H1 (cell line): ENCODE data around the gene AP3B2. TPM values are rescaled to one million over a fixed set of nuclear protein-coding genes. Genes with fewer than 3 reads are reported as not detected.

Experiments used
- CTCF ChIA-PET: fragments of 300-600 bp; sonication (Branson Sonifier 250); formaldehyde crosslinking; loops from one replicate; lab custom pipeline; 2021; ENCODE audit not compliant: partially characterized antibody; lab: Charles Lee
- POLR2A ChIA-PET: fragments of 300-600 bp; sonication (Branson Sonifier 250); formaldehyde crosslinking; loops from one replicate; lab custom pipeline; 2021; ENCODE audit warnings: inconsistent platforms; ENCODE audit not compliant: partially characterized antibody; lab: Charles Lee
- DNase-seq, 2 experiments: peaks; one replicate each; pipeline versions ENCODE4 v3.0.0 to v3.0.0-alpha.2; 2010 to 2022; ENCODE audit warnings: low spot score in 2 of 2, low read depth in 1 of 2, mixed read lengths in 1 of 2
- FAIRE-seq: peaks from 2 replicates; lab custom pipeline; 2011; peaks lifted over from hg19 to GRCh38; lab: Jason Lieb, UNC
- H2AFZ ChIP-seq: 2 replicates; pipeline ENCODE4 v1.8.1; 2012; ENCODE audit warnings: low read length, inconsistent platforms
- H2AK5ac ChIP-seq: 2 replicates; pipeline ENCODE4 v1.6.1; 2013; ENCODE audit warnings: low read depth, low read length
- H2BK120ac ChIP-seq: replicated peaks from 2 replicates; pipeline ENCODE3; 2013; ENCODE audit warnings: low read depth, low read length, inconsistent platforms
- H2BK12ac ChIP-seq: 2 replicates; pipeline ENCODE4 v1.6.1; 2013; ENCODE audit warnings: low read depth, low read length
- H2BK15ac ChIP-seq: 2 replicates; pipeline ENCODE4 v1.6.1; 2013; ENCODE audit warnings: low read length
- H2BK20ac ChIP-seq: 2 replicates; pipeline ENCODE4 v1.6.1; 2013; ENCODE audit warnings: low read length
- H2BK5ac ChIP-seq: 2 replicates; pipeline ENCODE4 v1.6.1; 2013; ENCODE audit warnings: low read depth, low read length
- H3K14ac ChIP-seq: 2 replicates; pipeline ENCODE4 v1.6.1; 2013; ENCODE audit warnings: inconsistent platforms; ENCODE audit not compliant: insufficient read length
- H3K18ac ChIP-seq: 2 replicates; pipeline ENCODE4 v1.6.1; 2013; ENCODE audit warnings: low read length; ENCODE audit errors: extremely low read depth
- H3K23ac ChIP-seq: 2 replicates; pipeline ENCODE4 v1.6.1; 2013; ENCODE audit warnings: inconsistent platforms; ENCODE audit not compliant: insufficient read length
- H3K23me2 ChIP-seq: 2 replicates; pipeline ENCODE4 v1.6.1; 2013; ENCODE audit warnings: low read depth, low read length
- H3K27ac ChIP-seq: 2 replicates; pipeline ENCODE4 v1.6.1; 2011; ENCODE audit warnings: low read depth, low read length, inconsistent platforms
- H3K27me3 ChIP-seq, 4 experiments: replicated peaks in 1 of 4; 1 replicate in 1 of 4; 2 replicates in 3 of 4; pipeline versions ENCODE4 v1.6.1 to v1.8.1; 2011 to 2013; ENCODE audit warnings: low read length in 3 of 4, mild to moderate bottlenecking in 3 of 4, inconsistent platforms in 2 of 4, mixed read lengths in 2 of 4, moderate library complexity in 1 of 4; ENCODE audit not compliant: control insufficient read depth in 3 of 4, insufficient read depth in 3 of 4; ENCODE audit errors: extremely low read depth in 1 of 4
- H3K36me3 ChIP-seq, 4 experiments: 2 replicates each; pipeline versions ENCODE4 v1.6.1 to v1.8.1; 2011 to 2013; ENCODE audit warnings: mild to moderate bottlenecking in 4 of 4, low read length in 3 of 4, moderate library complexity in 2 of 4, control low read depth in 1 of 4, inconsistent platforms in 1 of 4; ENCODE audit not compliant: insufficient read depth in 4 of 4, control insufficient read depth in 2 of 4
- H3K4ac ChIP-seq: replicated peaks from 2 replicates; pipeline ENCODE3; 2013; ENCODE audit warnings: low read length, low read depth, mixed read lengths, inconsistent platforms; ENCODE audit not compliant: insufficient read length
- H3K4me1 ChIP-seq, 4 experiments: replicated peaks in 1 of 4; 1 replicate in 1 of 4; 2 replicates in 3 of 4; pipeline versions ENCODE4 v1.6.1 to v1.8.1; 2011 to 2013; ENCODE audit warnings: low read length in 3 of 4, inconsistent platforms in 2 of 4, mixed read lengths in 1 of 4; ENCODE audit not compliant: insufficient read depth in 4 of 4, control insufficient read depth in 3 of 4
- H3K4me2 ChIP-seq, 2 experiments: 2 replicates each; pipeline versions ENCODE4 v1.6.1 to v1.8.1; 2011 to 2013; ENCODE audit warnings: low read depth in 2 of 2, low read length in 2 of 2, control low read depth in 1 of 2, inconsistent platforms in 1 of 2, mild to moderate bottlenecking in 1 of 2; ENCODE audit not compliant: insufficient read depth in 1 of 2
- H3K4me3 ChIP-seq, 4 experiments: fragments of 200-600, 300-600 bp in 1 of 4; sonication (generic), shearing (Covaris generic), sonication (Bioruptor Twin) in 1 of 4; 2 replicates each; pipeline versions ENCODE4 v1.5.1 to v1.8.1; 2011 to 2016; ENCODE audit warnings: low read length in 4 of 4, low read depth in 3 of 4, control low read depth in 2 of 4, inconsistent platforms in 2 of 4, mild to moderate bottlenecking in 2 of 4, mixed read lengths in 1 of 4, moderate library complexity in 1 of 4; ENCODE audit not compliant: insufficient read depth in 2 of 4; ENCODE audit errors: extremely low read depth in 1 of 4
- H3K56ac ChIP-seq: replicated peaks from 2 replicates; pipeline ENCODE3; 2013; ENCODE audit warnings: low read depth, mild to moderate bottlenecking, mixed read lengths, low read length, inconsistent platforms; ENCODE audit not compliant: insufficient read length
- H3K79me1 ChIP-seq: 2 replicates; pipeline ENCODE4 v1.6.1; 2013; ENCODE audit warnings: low read depth, low read length, control low read depth
- H3K79me2 ChIP-seq, 2 experiments: 2 replicates each; pipeline versions ENCODE4 v1.6.1 to v1.8.1; 2012 to 2013; ENCODE audit warnings: low read length in 2 of 2, mild to moderate bottlenecking in 2 of 2, inconsistent platforms in 1 of 2; ENCODE audit not compliant: insufficient read depth in 2 of 2, control insufficient read depth in 1 of 2
- H3K9ac ChIP-seq, 4 experiments: replicated peaks in 1 of 4; 1 replicate in 1 of 4; 2 replicates in 3 of 4; pipeline versions ENCODE4 v1.6.1 to v1.8.1; 2011 to 2013; ENCODE audit warnings: low read depth in 3 of 4, low read length in 3 of 4, control low read depth in 2 of 4, mild to moderate bottlenecking in 2 of 4, moderate library complexity in 2 of 4, inconsistent platforms in 1 of 4; ENCODE audit errors: extremely low read depth in 1 of 4
- H3K9me3 ChIP-seq, 2 experiments: 2 replicates each; pipeline versions ENCODE4 v1.6.1 to v1.8.1; 2012 to 2013; ENCODE audit warnings: mild to moderate bottlenecking in 2 of 2, moderate library complexity in 2 of 2, control low read depth in 1 of 2, inconsistent platforms in 1 of 2, low read depth in 1 of 2, low read length in 1 of 2, mixed read lengths in 1 of 2; ENCODE audit not compliant: insufficient read depth in 2 of 2
- H4K20me1 ChIP-seq, 2 experiments: replicated peaks in 1 of 2; 2 replicates each; pipeline versions ENCODE3 to v1.8.1; 2011 to 2013; ENCODE audit warnings: inconsistent platforms in 2 of 2, low read length in 2 of 2, mild to moderate bottlenecking in 1 of 2; ENCODE audit not compliant: insufficient read depth in 2 of 2, control insufficient read depth in 1 of 2
- H4K5ac ChIP-seq: 2 replicates; pipeline ENCODE4 v1.6.1; 2013; ENCODE audit warnings: low read length, low read depth, mixed read lengths, inconsistent platforms; ENCODE audit not compliant: insufficient read length
- H4K8ac ChIP-seq: 2 replicates; pipeline ENCODE4 v1.8.0; 2013; ENCODE audit warnings: mild to moderate bottlenecking, moderate library complexity, low read length, inconsistent platforms; ENCODE audit not compliant: insufficient read depth; ENCODE audit errors: extremely low read depth
- H4K91ac ChIP-seq: replicated peaks from 2 replicates; pipeline ENCODE3; 2013; ENCODE audit warnings: low read length, mixed read lengths, inconsistent platforms; ENCODE audit not compliant: insufficient read length
- CBX8 ChIP-seq: fragments of 300-800, 300-1000 bp; sonication (generic); IDR thresholded peaks from 2 replicates; pipeline ENCODE4 v1.7.1; 2016; ENCODE audit warnings: low read depth, low read length, borderline replicate concordance
- CREB1 ChIP-seq: IDR thresholded peaks from 2 replicates; pipeline ENCODE4 v1.6.1; 2012; ENCODE audit warnings: inconsistent platforms
- NRF1 ChIP-seq: IDR thresholded peaks from 2 replicates; pipeline ENCODE4 v1.6.1; 2011; ENCODE audit warnings: mild to moderate bottlenecking, low read depth, low read length, improper control_type of control experiment
- PHF8 ChIP-seq: fragments of 200-600 bp; sonication (generic); conservative IDR thresholded peaks from 2 replicates; pipeline ENCODE4 v1.7.1; 2012; ENCODE audit warnings: low read depth, mild to moderate bottlenecking, inconsistent platforms, low read length, moderate library complexity
- POLR2A ChIP-seq, 2 experiments: IDR thresholded peaks; 1 replicate in 1 of 2; 2 replicates in 1 of 2; pipeline ENCODE4 v1.6.1; 2011; ENCODE audit warnings: low read depth in 2 of 2, low read length in 2 of 2, mild to moderate bottlenecking in 2 of 2; ENCODE audit errors: control extremely low read depth in 1 of 2
- RBBP5 ChIP-seq: IDR thresholded peaks from 2 replicates; pipeline ENCODE4 v1.7.1; 2012; ENCODE audit warnings: low read depth, mild to moderate bottlenecking, inconsistent platforms, low read length, moderate library complexity, borderline replicate concordance
- SAP30 ChIP-seq: fragments of 300-600 bp; sonication (generic); IDR thresholded peaks from 2 replicates; pipeline ENCODE4 v1.7.1; 2012; ENCODE audit warnings: low read length, moderate library complexity, mild to moderate bottlenecking, inconsistent platforms; ENCODE audit not compliant: insufficient read depth, insufficient replicate concordance
- SIRT6 ChIP-seq: IDR thresholded peaks from one replicate; pipeline ENCODE4 v1.7.1; 2012; ENCODE audit warnings: low read length, inconsistent platforms
- SP1 ChIP-seq: IDR thresholded peaks from 2 replicates; pipeline ENCODE4 v1.6.1; 2011; ENCODE audit warnings: low read depth, low read length
- TAF7 ChIP-seq: optimal IDR thresholded peaks from 2 replicates; pipeline ENCODE3; 2011; ENCODE audit warnings: low read depth, mild to moderate bottlenecking, inconsistent platforms, low read length, moderate library complexity, borderline replicate concordance
- TEAD4 ChIP-seq: IDR thresholded peaks from 2 replicates; pipeline ENCODE4 v1.6.1; 2012; ENCODE audit warnings: low read depth, low read length, inconsistent platforms, mixed read lengths
- YY1 ChIP-seq: IDR thresholded peaks from 2 replicates; pipeline ENCODE4 v1.6.1; 2011; ENCODE audit warnings: low read depth, mild to moderate bottlenecking, low read length
- WGBS, 2 experiments: shearing (Covaris generic) in 1 of 2; methylation state at CpG; one replicate each; pipeline versions ENCODE4 v1.1.6 to v1.1.7; 2013 to 2015; ENCODE audit warnings: low lambda C conversion rate in 2 of 2, mixed read lengths in 2 of 2, inconsistent platforms in 1 of 2, low coverage in 1 of 2, missing lambda C conversion rate in 1 of 2; ENCODE audit not compliant: insufficient replicate concordance in 2 of 2, insufficient coverage in 1 of 2, insufficient read length in 1 of 2; ENCODE audit errors: extremely low coverage in 1 of 2, missing lambda C conversion rate in 1 of 2; 5-methylcytosine and 5-hydroxymethylcytosine counted together
- polyA plus RNA-seq, 7 experiments: library from polyadenylated mRNA; depleted of rRNA in 3 of 7; stranded (reverse) in 5 of 7; unstranded in 2 of 7; fragments of >200 nt in 5 of 7; fragments of 200-250 nt in 2 of 7; gene quantifications; 1 replicate in 5 of 7; 2 replicates in 1 of 7; 4 replicates in 1 of 7; pipeline versions ENCODE4 v1.2.1 to v1.2.3, GENCODE V29; 2011 to 2013; ENCODE audit warnings: missing spikeins in 2 of 7, mixed read lengths in 2 of 7
- total RNA-seq: library from RNA; stranded (reverse); fragmentation: NEBNext Ultra II Directional; extraction: Animal tissue kit (Norgen Biotek cat#: 25700); gene quantifications from 2 replicates; pipeline ENCODE4 v1.2.1, GENCODE V29; 2021
- TF ChIP-seq, protein P1 (sequence below): IDR thresholded peaks from 2 replicates; pipeline ENCODE4 v1.6.1; 2011; ENCODE audit warnings: low read length, improper control_type of control experiment

Gene AP3B2
- total and polyA plus RNA-seq, 2 of the 8 experiments (the other 6 are each of a cell fraction or from before 2014, with no cell fraction given) = 21.8 to 25.7 TPM

DNA sequence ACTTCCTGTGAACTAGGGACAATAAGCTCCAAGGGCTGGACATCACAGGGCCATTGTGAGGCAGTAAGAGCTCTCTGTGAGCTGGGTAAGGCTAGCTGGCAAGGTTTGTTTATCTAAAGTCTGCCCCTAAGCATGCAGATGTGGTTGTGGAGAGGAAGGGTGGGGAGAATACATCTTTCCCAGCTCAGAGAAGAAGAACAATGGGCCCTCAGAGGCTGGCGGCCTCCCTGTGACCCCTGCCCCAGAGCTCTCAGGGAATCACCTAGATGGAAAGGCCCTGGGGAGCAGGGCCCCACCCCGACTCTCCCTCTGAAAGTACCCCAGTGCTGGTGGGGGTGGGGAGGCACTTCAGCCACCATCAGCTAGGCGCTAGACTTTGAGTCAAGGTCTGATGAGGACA, 4.3 kb upstream of the AP3B2 start:
- Histone ChIP-seq H2AFZ (no peak overlapping the region), H3K27ac (no peak overlapping the region), H4K91ac (no peak overlapping the region), H2BK12ac (no peak overlapping the region), H3K4me1 (peaks cover 0 to 4% (median 1%) of the 10 kb centered on the region in 4 experiments; a peak in 1 of 7 replicates), H4K5ac (no peak overlapping the region), H2AK5ac (no peak overlapping the region), H3K4me3 (no peak overlapping the region), H3K23ac (no peak overlapping the region), H3K79me2 (no peaks in the 10 kb centered on the region), H2BK5ac (no peak overlapping the region), H3K14ac (no peak overlapping the region)
- ChIA-PET POLR2A (interaction anchor here (0.5 to 2.9 kb wide), 7 partner anchors 12 to 173 kb away, joined by 3 to 9 read pairs (median 4); partner anchors contain the start of gene RPS17), CTCF (interaction anchor here (0.9 to 1.7 kb wide), 2 partner anchors 33 kb away, joined by 3 to 6 read pairs; no protein-coding TSS in a partner anchor)
- 71% methylated on average over 3 of the region's 3 CpGs; no CpG with 5 or more reads in 1 of the 2 experiments for WGBS, 2 experiments
- no peak for TF ChIP-seq RBBP5
- TF ChIP-seq PHF8 = no peak
- no peak for TF ChIP-seq CBX8
- no peak for TF ChIP-seq NRF1
- TF ChIP-seq YY1 = no peak
- TF ChIP-seq SIRT6 = no peak
- TF ChIP-seq SP1 = no peak
- TF ChIP-seq SAP30 = no peak
- no peak for TF ChIP-seq TEAD4
- TF ChIP-seq CREB1 = no peak
- TF ChIP-seq TAF7 = no peak
- TF ChIP-seq, protein P1, sequence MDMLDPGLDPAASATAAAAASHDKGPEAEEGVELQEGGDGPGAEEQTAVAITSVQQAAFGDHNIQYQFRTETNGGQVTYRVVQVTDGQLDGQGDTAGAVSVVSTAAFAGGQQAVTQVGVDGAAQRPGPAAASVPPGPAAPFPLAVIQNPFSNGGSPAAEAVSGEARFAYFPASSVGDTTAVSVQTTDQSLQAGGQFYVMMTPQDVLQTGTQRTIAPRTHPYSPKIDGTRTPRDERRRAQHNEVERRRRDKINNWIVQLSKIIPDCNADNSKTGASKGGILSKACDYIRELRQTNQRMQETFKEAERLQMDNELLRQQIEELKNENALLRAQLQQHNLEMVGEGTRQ = no peak
- no peak for TF ChIP-seq POLR2A (IDR thresholded peaks at IDR 0.05; ENCODE audit: control extremely low read depth in 1 of 2, low read depth in 2 of 2, low read length in 2 of 2)
- TF ChIP-seq, all 59 proteins: peak for 0
- H3K4ac ChIP-seq = no peak overlapping the region
- no peak for DNase-seq
- no peak for FAIRE-seq
- H3K9ac ChIP-seq = no peak overlapping the region
- no peaks in the 10 kb centered on the region for H3K79me1 ChIP-seq
- H3K27me3 ChIP-seq = peaks cover 0 to 7% (median 1%) of the 10 kb centered on the region in 4 experiments; a peak in 3 of 7 replicates
- H3K56ac ChIP-seq = no peak overlapping the region
- no peaks in the 10 kb centered on the region for H3K9me3 ChIP-seq
- no peaks in the 10 kb centered on the region for H3K36me3 ChIP-seq
- H2BK20ac ChIP-seq = no peak overlapping the region
- H3K23me2 ChIP-seq = peaks cover 10% of the 10 kb centered on the region; the same call in 1 of the 2 replicates
- no peak overlapping the region for H2BK120ac ChIP-seq
- H4K8ac ChIP-seq = peak overlapping the region; percentile 68
- H4K20me1 ChIP-seq = no peaks in the 10 kb centered on the region
- no peak overlapping the region for H2BK15ac ChIP-seq
- H3K4me2 ChIP-seq = no peak overlapping the region
- H3K18ac ChIP-seq = no peak overlapping the region
